PC-9 (cell line): Measurements from ENCODE around the gene SAMD10. TPM values are rescaled to one million over a fixed set of nuclear protein-coding genes. Genes with fewer than 3 reads are reported as not detected.

Experiments
- Bru-seq: library from RNA; stranded (reverse); fragments of 400-500 nt; gene quantifications from one replicate; lab custom pipeline; 2021; lab: Mats Ljungman, UMichigan
- BruChase-seq, 2 experiments: library from RNA; stranded (reverse); fragments of 400-500 nt; gene quantifications; one replicate each; lab custom pipeline; 2021; lab: Mats Ljungman, UMichigan
- BruUV-seq: library from RNA; stranded (reverse); fragments of 400-500 nt; replicated peaks from 2 replicates; lab custom pipeline; 2021; lab: Mats Ljungman, UMichigan
- CTCF ChIA-PET: fragments of 300-600 bp; sonication (Branson Sonifier 250); formaldehyde crosslinking; loops from one replicate; lab custom pipeline; 2022; ENCODE audit warnings: antibody characterized with exemption; lab: Charles Lee
- POLR2A ChIA-PET: fragments of 300-600 bp; sonication (Branson Sonifier 250); formaldehyde crosslinking; loops from one replicate; lab custom pipeline; 2022; ENCODE audit warnings: antibody characterized with exemption; ENCODE audit not compliant: unreplicated experiment; lab: Charles Lee
- DNase-seq, 2 experiments: peaks; one replicate each; pipeline versions ENCODE4 v3.0.0 to v3.0.0-alpha.2; 2015 to 2022; ENCODE audit warnings: mixed read lengths in 1 of 2
- H2AFZ ChIP-seq: fragments of 200-600 bp; sonication (generic); 2 replicates; pipeline ENCODE4 v1.8.1; 2017; ENCODE audit warnings: antibody characterized with exemption
- H3F3A ChIP-seq: fragments of 200-600 bp; sonication (generic); 2 replicates; pipeline ENCODE4 v1.8.1; 2017; ENCODE audit warnings: antibody characterized with exemption, mild to moderate bottlenecking, low read depth; ENCODE audit not compliant: insufficient read depth
- H3K27ac ChIP-seq: fragments of 200-600 bp; sonication (generic); 2 replicates; pipeline ENCODE4 v1.6.1; 2016; ENCODE audit warnings: mixed run types
- H3K27me3 ChIP-seq: fragments of 200-600 bp; sonication (generic); 2 replicates; pipeline ENCODE4 v1.6.1; 2016; ENCODE audit warnings: low read depth, mixed run types; ENCODE audit not compliant: insufficient read depth
- H3K36me3 ChIP-seq: fragments of 200-600 bp; sonication (generic); 2 replicates; pipeline ENCODE4 v1.6.1; 2016; ENCODE audit warnings: low read depth, mixed run types
- H3K4me1 ChIP-seq: fragments of 200-600 bp; sonication (generic); replicated peaks from 2 replicates; pipeline ENCODE4 v1.6.1; 2016; ENCODE audit warnings: mixed run types; ENCODE audit not compliant: insufficient read depth
- H3K4me2 ChIP-seq: fragments of 200-600 bp; sonication (generic); 2 replicates; pipeline ENCODE4 v1.6.1; 2017; ENCODE audit warnings: mixed run types
- H3K4me3 ChIP-seq: fragments of 200-600 bp; sonication (generic); 2 replicates; pipeline ENCODE4 v1.6.1; 2016; ENCODE audit warnings: mixed run types
- H3K79me2 ChIP-seq: fragments of 200-600 bp; sonication (generic); 2 replicates; pipeline ENCODE4 v1.6.1; 2017; ENCODE audit warnings: low read depth, mixed run types
- H3K9me2 ChIP-seq: fragments of 200-600 bp; sonication (generic); 2 replicates; pipeline ENCODE4 v1.8.1; 2017; ENCODE audit warnings: mild to moderate bottlenecking; ENCODE audit not compliant: insufficient read depth
- H3K9me3 ChIP-seq: fragments of 200-600 bp; sonication (generic); 2 replicates; pipeline ENCODE4 v1.8.1; 2016; ENCODE audit warnings: low read depth; ENCODE audit not compliant: insufficient read depth
- H4K20me1 ChIP-seq: fragments of 200-600 bp; sonication (generic); 2 replicates; pipeline ENCODE4 v1.8.1; 2017; ENCODE audit not compliant: insufficient read depth
- CTCF ChIP-seq: fragments of 200-600 bp; sonication (generic); conservative IDR thresholded peaks from 2 replicates; pipeline ENCODE4 v1.6.1; 2017; ENCODE audit warnings: mixed run types, antibody characterized with exemption, mild to moderate bottlenecking, moderate library complexity
- EZH2 ChIP-seq: fragments of 200-600 bp; sonication (generic); IDR thresholded peaks from 2 replicates; pipeline ENCODE4 v1.8.0; 2017; ENCODE audit warnings: antibody characterized with exemption, low read depth
- intact Hi-C: fragments of 100-400 bp; cut with micrococcal nuclease; formaldehyde crosslinking; loops from one replicate; pipeline ENCODE4 v1.10.0; 2022; ENCODE audit not compliant: unreplicated experiment
- long read RNA-seq: library from polyadenylated mRNA; stranded (forward); transcript quantifications from one replicate; pipeline ENCODE4 v2.0.0, GENCODE V29; 2022
- total RNA-seq: library from RNA; stranded (reverse); gene quantifications from 2 replicates; pipeline ENCODE4 v1.2.3, GENCODE V29; 2021

The SAMD10 gene
- total RNA-seq, result 14.4 and 18.7 TPM in 2 replicates
- Bru-seq, nascent RNA, result percentile 38 among the genes with signal in this experiment
- percentile 48 among the genes with signal in this experiment for BruChase-seq, experiment 1, labeled RNA remaining after a 2-hour chase
- percentile 62 among the genes with signal in this experiment for BruChase-seq, experiment 2, labeled RNA remaining after a 6-hour chase
- long read RNA-seq, transcript SAMD10-201 (5 exons, 2,181 nt), result major isoform, 11 of 27 reads
- long read RNA-seq, partial matches to known transcripts, result 2 of 27 reads
- long read RNA-seq, other reads (novel, unspliced or antisense), result 11 of 27 reads

GRCh38 chr20:63979557-63980316 is at the start of gene SAMD10:
SAMD10 (minus strand) TSS chr20:63979642; CDS start chr20:63979467, 175 bp downstream.
- Histone ChIP-seq H3K9me2 (no peaks in the 10 kb centered on the region), H3F3A (peaks cover 35% of the 10 kb centered on the region), H4K20me1 (peaks cover 5% of the 10 kb centered on the region; the same call in 1 of the 2 replicates), H3K9me3 (no peaks in the 10 kb centered on the region), H3K4me3 (peak within 1 kb of the TSS; percentile 99), H3K4me2 (peak within 1 kb of the TSS; percentile 100), H3K4me1 (peaks cover 17% of the 10 kb centered on the region), H2AFZ (peak within 1 kb of the TSS; percentile 93), H3K27me3 (no peaks in the 10 kb centered on the region), H3K36me3 (0 out of 2 replicates have a peak, but pooled peaks cover 5% of the 10 kb centered on the region), H3K27ac (peak within 1 kb of the TSS; percentile 31), H3K79me2 (peaks cover 30% of the 10 kb centered on the region)
- ChIA-PET POLR2A (no interaction called here), CTCF (interaction anchor here (0.6 to 1.6 kb wide), 5 partner anchors 59 to 442 kb away, joined by 3 to 15 read pairs (median 3); partner anchors contain the start of genes PTK6 and TCEA2)
- no TSS peak for BruUV-seq
- intact Hi-C loops, result no loop called here
- TF ChIP-seq CTCF, result no peak; the same call in 1 of the 2 replicates
- no peak for TF ChIP-seq EZH2
- DNase-seq, result peak; percentile 49 to 62

GRCh38 chr20:64027981-64028685 is 48.7 kb upstream of the SAMD10 start:
- Histone ChIP-seq H3K27ac (no peak overlapping the region), H3K4me3 (no peak overlapping the region), H3K27me3 (no peaks in the 10 kb centered on the region), H2AFZ (no peak overlapping the region), H3K9me2 (no peaks in the 10 kb centered on the region), H3F3A (no peaks in the 10 kb centered on the region), H3K4me1 (no peaks in the 10 kb centered on the region), H3K36me3 (peaks cover 16% of the 10 kb centered on the region), H4K20me1 (peaks cover 22% of the 10 kb centered on the region), H3K79me2 (no peaks in the 10 kb centered on the region), H3K9me3 (no peaks in the 10 kb centered on the region), H3K4me2 (no peak overlapping the region)
- ChIA-PET POLR2A (no interaction called here), CTCF (no interaction called here)
- no peak for DNase-seq
- intact Hi-C loops, result no loop called here
- TF ChIP-seq CTCF, result no peak
- no peak for TF ChIP-seq EZH2
- BruUV-seq, result no TSS peak

GRCh38 chr20:64025826-64026412 is 46.5 kb upstream of the SAMD10 start:
- Histone ChIP-seq H3K27me3 (no peaks in the 10 kb centered on the region), H3K36me3 (peaks cover 22% of the 10 kb centered on the region), H3K9me3 (no peaks in the 10 kb centered on the region), H3K9me2 (no peaks in the 10 kb centered on the region), H3K79me2 (no peaks in the 10 kb centered on the region), H3K4me1 (no peaks in the 10 kb centered on the region), H3K4me2 (no peak overlapping the region), H3F3A (peaks cover 4% of the 10 kb centered on the region), H4K20me1 (peaks cover 13% of the 10 kb centered on the region), H3K27ac (no peak overlapping the region), H3K4me3 (no peak overlapping the region), H2AFZ (no peak overlapping the region)
- intact Hi-C loops, result no loop called here
- no TSS peak for BruUV-seq
- POLR2A ChIA-PET, result no interaction called here
- TF ChIP-seq CTCF (no peak), EZH2 (no peak)
- CTCF ChIA-PET, result interaction anchor here (0.6 kb wide), 1 partner anchor 20 kb away, joined by 3 read pairs; no protein-coding TSS in a partner anchor
- no peak for DNase-seq
